Tibial artery (tissue), 4 donors: Measurements from ENCODE around the gene NECTIN1.

Experiments
- DNase-seq, 2 donors: peaks; one replicate each; pipeline ENCODE4 v3.0.0-alpha.2; 2019
- H3K27ac ChIP-seq, 2 donors: fragments of 200-600 bp; sonication (generic) in 1 of 2; 1 replicate in 1 of 2; 2 replicates in 1 of 2; pipeline ENCODE4 v1.5.1; 2018 to 2019; ENCODE audit warnings: mild to moderate bottlenecking in 1 of 2
- H3K27me3 ChIP-seq, 2 donors: fragments of 200-600 bp; sonication (generic) in 1 of 2; one replicate each; pipeline versions ENCODE4 v1.5.1 to v1.6.0; 2016 to 2019
- H3K36me3 ChIP-seq, 3 donors: fragments of 200-600 bp; sonication (generic) in 2 of 3; one replicate each; pipeline ENCODE4 v1.5.1; 2016 to 2019; ENCODE audit warnings: mild to moderate bottlenecking in 2 of 3
- H3K4me1 ChIP-seq, 4 donors: fragments of 200-600 bp; sonication (generic) in 2 of 4; 1 replicate in 3 of 4; 2 replicates in 1 of 4; pipeline ENCODE4 v1.5.1; 2016 to 2019
- H3K4me3 ChIP-seq, 2 donors: fragments of 200-600 bp; sonication (generic) in 1 of 2; 1 replicate in 1 of 2; 2 replicates in 1 of 2; pipeline ENCODE4 v1.5.1; 2018 to 2019; ENCODE audit warnings: mild to moderate bottlenecking in 2 of 2
- H3K9me3 ChIP-seq, 3 donors: fragments of 200-600 bp; sonication (generic) in 1 of 3; one replicate each; pipeline ENCODE4 v1.5.1; 2016 to 2019
- intact Hi-C: fragments of 100-400 bp; cut with DNase I; formaldehyde crosslinking; loops from one replicate; pipeline ENCODE4 v1.15.0; 2023; ENCODE audit warnings: low total_unique reads
- TF ChIP-seq, protein P1 (sequence below), 2 experiments: fragments of 200-600 bp in 1 of 2; fragments of 450-650 bp in 1 of 2; IDR thresholded peaks; one replicate each; pipeline ENCODE4 v1.5.1; 2017 to 2019; ENCODE audit warnings: antibody characterized with exemption in 2 of 2, mild to moderate bottlenecking in 1 of 2, moderate library complexity in 1 of 2

Gene NECTIN1

DNA sequence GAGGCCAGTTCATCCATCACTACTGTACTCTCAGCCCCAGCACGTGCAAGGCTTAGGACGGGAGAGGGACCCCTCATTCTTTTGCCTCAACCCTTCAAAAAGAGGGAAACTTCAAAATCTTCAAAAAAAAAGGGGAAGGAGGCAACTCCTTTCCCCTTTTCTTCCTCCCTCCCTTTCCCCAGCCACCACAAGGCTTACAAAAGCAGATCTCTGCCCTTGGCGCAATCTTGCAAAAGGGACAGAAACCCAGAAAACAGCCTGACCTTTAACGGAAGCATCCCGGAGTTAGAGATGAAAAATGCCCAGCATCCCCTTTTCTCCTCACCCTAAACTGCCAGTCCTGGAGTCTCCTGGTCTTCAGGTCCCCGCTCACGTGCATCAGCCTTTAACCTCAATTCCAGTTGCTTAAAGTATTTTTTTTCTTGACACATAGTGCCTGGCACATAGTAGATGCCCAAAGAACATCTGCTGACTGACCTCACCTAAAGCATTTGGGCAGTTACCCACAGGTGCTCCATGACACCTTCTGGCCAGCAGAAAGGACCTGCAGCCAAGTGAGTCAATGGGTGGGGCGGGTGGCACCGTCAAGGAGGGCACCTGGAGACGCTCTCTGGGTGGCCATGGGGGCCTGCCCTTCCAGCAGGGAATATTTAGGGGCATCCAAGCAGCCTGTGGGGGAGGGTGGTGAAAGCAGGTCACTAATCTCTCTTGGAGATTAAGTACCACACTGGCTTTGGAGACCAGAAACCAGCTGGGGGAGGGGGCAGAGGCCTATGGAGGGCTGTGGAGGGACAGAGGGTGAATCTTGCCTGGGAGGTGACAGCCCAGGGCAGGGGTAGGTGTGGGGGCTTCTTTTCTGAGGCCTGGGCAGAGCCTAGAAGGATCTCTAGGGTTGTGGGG is 16.3 kb downstream of the NECTIN1 start:
- Histone ChIP-seq H3K4me1 (peaks cover 0 to 6% (median 0%) of the 10 kb centered on the region in 4 donors), H3K27me3 (no peaks in the 10 kb centered on the region), H3K4me3 (no peak overlapping the region), H3K9me3 (no peaks in the 10 kb centered on the region), H3K27ac (no peak overlapping the region), H3K36me3 (no peaks in the 10 kb centered on the region)
- TF ChIP-seq, protein P1, sequence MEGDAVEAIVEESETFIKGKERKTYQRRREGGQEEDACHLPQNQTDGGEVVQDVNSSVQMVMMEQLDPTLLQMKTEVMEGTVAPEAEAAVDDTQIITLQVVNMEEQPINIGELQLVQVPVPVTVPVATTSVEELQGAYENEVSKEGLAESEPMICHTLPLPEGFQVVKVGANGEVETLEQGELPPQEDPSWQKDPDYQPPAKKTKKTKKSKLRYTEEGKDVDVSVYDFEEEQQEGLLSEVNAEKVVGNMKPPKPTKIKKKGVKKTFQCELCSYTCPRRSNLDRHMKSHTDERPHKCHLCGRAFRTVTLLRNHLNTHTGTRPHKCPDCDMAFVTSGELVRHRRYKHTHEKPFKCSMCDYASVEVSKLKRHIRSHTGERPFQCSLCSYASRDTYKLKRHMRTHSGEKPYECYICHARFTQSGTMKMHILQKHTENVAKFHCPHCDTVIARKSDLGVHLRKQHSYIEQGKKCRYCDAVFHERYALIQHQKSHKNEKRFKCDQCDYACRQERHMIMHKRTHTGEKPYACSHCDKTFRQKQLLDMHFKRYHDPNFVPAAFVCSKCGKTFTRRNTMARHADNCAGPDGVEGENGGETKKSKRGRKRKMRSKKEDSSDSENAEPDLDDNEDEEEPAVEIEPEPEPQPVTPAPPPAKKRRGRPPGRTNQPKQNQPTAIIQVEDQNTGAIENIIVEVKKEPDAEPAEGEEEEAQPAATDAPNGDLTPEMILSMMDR (IDR thresholded peaks at IDR 0.05), result no peak
- intact Hi-C loops, result no loop called here
- DNase-seq, result no peak

DNA sequence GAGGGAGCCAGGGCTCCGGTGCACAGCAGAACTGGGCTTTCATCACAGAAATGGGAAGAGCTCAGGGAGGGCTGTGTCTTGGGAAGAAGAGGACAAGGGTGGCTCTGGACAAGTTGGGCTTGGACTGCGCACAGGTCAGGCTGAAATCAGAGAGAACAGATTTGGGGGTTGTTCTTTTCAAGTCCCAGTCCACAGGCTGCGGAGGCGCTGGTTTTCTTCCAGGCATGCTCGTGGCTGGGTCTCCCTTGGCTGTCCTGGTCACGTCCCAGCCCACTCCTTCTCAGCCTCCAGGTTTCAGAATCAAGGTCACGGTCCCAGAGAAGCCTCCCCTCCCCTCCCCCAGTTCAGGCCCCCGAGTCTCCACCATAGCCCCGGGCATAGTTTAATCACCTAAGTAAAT is 17.0 kb downstream of the NECTIN1 start:
- Histone ChIP-seq H3K4me1 (peaks cover 0 to 6% (median 0%) of the 10 kb centered on the region in 4 donors), H3K27me3 (no peaks in the 10 kb centered on the region), H3K9me3 (no peaks in the 10 kb centered on the region), H3K4me3 (no peak overlapping the region), H3K27ac (no peak overlapping the region), H3K36me3 (no peaks in the 10 kb centered on the region)
- intact Hi-C loops, result no loop called here
- no peak for DNase-seq
- TF ChIP-seq, protein P1 (IDR thresholded peaks at IDR 0.05), result no peak

DNA sequence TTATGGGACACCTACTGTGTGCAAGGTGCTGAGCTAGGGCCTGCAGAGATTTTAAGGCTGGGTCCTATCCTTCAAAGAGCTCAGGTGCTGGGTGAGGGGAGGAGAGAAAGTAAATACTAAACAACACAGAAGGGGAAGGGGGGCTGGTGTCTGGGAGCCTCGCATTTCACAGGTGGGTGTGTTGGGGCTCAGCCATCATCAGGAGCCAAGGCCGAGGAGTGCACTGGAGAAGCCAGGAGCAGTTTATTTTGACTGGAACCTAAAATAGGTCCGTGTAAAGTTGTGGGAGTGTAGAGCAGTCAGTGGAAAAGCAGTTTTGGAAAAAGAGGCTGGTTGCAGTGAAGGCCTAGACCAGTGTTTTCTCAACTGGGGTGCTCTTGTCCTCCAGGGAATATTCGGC is 17.5 kb downstream of the NECTIN1 start:
- H3K9me3 ChIP-seq, result no peaks in the 10 kb centered on the region
- DNase-seq, result no peak
- intact Hi-C loops, result no loop called here
- H3K27ac ChIP-seq, result no peak overlapping the region
- no peak overlapping the region for H3K4me3 ChIP-seq
- TF ChIP-seq, protein P1 (IDR thresholded peaks at IDR 0.05), result no peak
- H3K27me3 ChIP-seq, result no peaks in the 10 kb centered on the region
- H3K36me3 ChIP-seq, result no peaks in the 10 kb centered on the region
- H3K4me1 ChIP-seq, result peaks cover 0 to 6% (median 0%) of the 10 kb centered on the region in 4 donors

DNA sequence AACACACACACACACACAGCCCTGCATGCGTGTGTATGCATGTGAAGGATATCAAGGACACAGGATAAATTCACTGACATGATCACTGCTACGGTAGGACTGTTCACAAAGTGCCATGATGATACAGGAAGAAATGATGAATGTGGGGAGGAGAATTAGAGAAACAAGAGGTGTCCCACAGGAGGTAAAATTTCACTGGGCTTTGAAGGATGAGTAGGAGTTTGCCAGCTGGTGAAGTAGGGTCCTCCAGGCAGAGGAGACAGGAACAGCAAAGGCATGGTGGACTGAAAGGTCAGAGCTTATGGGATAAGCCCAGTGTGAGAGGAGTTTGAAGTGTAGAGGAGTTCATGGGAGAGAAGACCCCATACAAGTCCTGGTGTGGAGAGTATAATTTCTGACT is 18.6 kb downstream of the NECTIN1 start:
- no peaks in the 10 kb centered on the region for H3K9me3 ChIP-seq
- H3K27me3 ChIP-seq, result no peaks in the 10 kb centered on the region
- TF ChIP-seq, protein P1 (IDR thresholded peaks at IDR 0.05), result no peak
- no peak for DNase-seq
- H3K4me1 ChIP-seq, result peaks cover 0 to 6% (median 0%) of the 10 kb centered on the region in 4 donors
- no peak overlapping the region for H3K27ac ChIP-seq
- intact Hi-C loops, result no loop called here
- no peaks in the 10 kb centered on the region for H3K36me3 ChIP-seq
- no peak overlapping the region for H3K4me3 ChIP-seq

DNA sequence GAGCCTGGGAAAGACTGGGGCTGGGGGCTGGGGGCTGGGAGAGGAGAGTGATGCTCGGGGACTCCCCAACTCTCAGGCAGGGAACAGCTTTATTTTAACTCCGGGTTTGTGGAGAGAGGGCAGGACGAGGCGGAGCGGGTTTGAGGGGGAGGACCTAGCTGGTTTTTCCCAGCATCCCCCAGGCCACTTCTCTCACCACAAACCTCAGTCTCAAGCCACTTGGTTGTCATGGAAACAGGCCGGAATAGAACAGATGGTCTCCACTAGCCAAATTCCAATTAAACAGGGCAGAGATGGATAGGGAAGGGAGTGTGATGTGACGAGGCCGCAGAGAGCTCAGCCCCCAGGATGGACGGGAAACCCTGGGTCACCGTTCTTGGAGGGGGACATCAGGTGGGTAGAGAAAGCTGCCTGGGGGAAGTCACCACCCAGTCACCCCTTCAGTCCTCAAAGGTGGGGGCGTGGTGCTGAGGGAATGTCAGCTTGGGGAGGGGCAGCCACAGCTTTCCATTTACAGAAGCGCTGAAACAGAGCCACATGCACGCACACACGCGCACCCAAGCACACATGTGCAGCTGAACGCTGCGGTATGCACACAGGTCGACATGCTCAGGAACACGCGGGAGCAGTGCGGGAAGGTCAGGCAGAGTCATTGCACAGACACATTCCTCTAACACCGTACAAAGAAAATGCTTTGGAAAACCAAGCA is 19.2 kb downstream of the NECTIN1 start:
- intact Hi-C loops, result no loop called here
- no peak for DNase-seq
- Histone ChIP-seq H3K36me3 (no peaks in the 10 kb centered on the region), H3K9me3 (no peaks in the 10 kb centered on the region), H3K4me1 (peaks cover 0 to 6% (median 0%) of the 10 kb centered on the region in 4 donors), H3K27ac (no peak overlapping the region), H3K27me3 (no peaks in the 10 kb centered on the region), H3K4me3 (no peak overlapping the region)
- TF ChIP-seq, protein P1 (IDR thresholded peaks at IDR 0.05), result no peak
